Neural crest cell (in vitro differentiated cells): ENCODE data around the gene PRCP. TPM values are rescaled to one million over a fixed set of nuclear protein-coding genes. Genes with fewer than 3 reads are reported as not detected.
A peak's percentile ranks its signal among the peaks of the same experiment; 100 is the strongest.

Experiments used
- DNase-seq: peaks from one replicate; pipeline ENCODE4 v3.0.0; 2021; ENCODE audit warnings: low read depth, mixed read lengths, low spot score
- H3K27ac Mint-ChIP-seq: one replicate; pipeline ENCODE4 v1.8.0; 2021; ENCODE audit warnings: mild to moderate bottlenecking, mixed read lengths; ENCODE audit not compliant: unreplicated experiment
- H3K27me3 Mint-ChIP-seq: 2 replicates; pipeline ENCODE4 v1.8.0; 2021; ENCODE audit warnings: low read depth, mild to moderate bottlenecking, mixed read lengths
- H3K36me3 Mint-ChIP-seq: 2 replicates; pipeline ENCODE4 v1.8.0; 2021; ENCODE audit warnings: low read depth, mild to moderate bottlenecking, mixed read lengths
- H3K4me1 Mint-ChIP-seq: 2 replicates; pipeline ENCODE4 v1.8.0; 2021; ENCODE audit warnings: mixed read lengths
- H3K4me3 Mint-ChIP-seq: one replicate; pipeline ENCODE4 v1.8.0; 2021; ENCODE audit warnings: mild to moderate bottlenecking, mixed read lengths
- H3K9me3 Mint-ChIP-seq: 2 replicates; pipeline ENCODE4 v1.8.0; 2021; ENCODE audit warnings: mixed read lengths
- total RNA-seq: library from RNA; stranded (reverse); gene quantifications from 2 replicates; pipeline ENCODE4 v1.2.1, GENCODE V29; 2021
- TF ChIP-seq, protein P1 (sequence below): fragments of 200-600 bp; sonication (generic); conservative IDR thresholded peaks from 2 replicates; pipeline ENCODE4 v1.5.0; 2021; ENCODE audit warnings: antibody characterized with exemption, mild to moderate bottlenecking

PRCP gene
- total RNA-seq, 1 donor from 2014 or later = 59.8 TPM

DNA sequence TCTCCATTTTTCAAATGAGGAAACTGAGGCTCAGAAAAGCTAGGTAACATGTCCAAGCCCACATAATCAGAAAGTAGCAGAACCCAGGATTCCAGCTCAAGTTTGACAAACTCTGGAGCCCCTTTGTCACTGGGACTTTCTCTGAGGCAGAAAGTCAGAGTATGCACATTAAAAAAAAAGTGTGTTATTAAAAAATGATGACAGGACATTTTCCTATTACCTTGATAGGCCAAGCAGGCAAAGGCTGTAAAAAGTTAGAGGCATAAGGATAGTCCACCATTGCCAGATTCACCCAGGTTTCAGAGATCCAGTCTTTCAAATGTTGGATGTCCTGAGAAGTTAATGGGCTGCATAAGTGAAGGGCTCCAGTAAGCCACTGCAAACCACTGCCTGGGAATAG, 51.4 kb downstream of the PRCP start:
- Mint-ChIP-seq H3K4me3 (no peak overlapping the region), H3K9me3 (peaks cover under 1% of the 10 kb centered on the region), H3K36me3 (peaks cover 6% of the 10 kb centered on the region), H3K27me3 (no peaks in the 10 kb centered on the region), H3K4me1 (peaks cover 20% of the 10 kb centered on the region), H3K27ac (no peak overlapping the region)
- TF ChIP-seq, protein P1, sequence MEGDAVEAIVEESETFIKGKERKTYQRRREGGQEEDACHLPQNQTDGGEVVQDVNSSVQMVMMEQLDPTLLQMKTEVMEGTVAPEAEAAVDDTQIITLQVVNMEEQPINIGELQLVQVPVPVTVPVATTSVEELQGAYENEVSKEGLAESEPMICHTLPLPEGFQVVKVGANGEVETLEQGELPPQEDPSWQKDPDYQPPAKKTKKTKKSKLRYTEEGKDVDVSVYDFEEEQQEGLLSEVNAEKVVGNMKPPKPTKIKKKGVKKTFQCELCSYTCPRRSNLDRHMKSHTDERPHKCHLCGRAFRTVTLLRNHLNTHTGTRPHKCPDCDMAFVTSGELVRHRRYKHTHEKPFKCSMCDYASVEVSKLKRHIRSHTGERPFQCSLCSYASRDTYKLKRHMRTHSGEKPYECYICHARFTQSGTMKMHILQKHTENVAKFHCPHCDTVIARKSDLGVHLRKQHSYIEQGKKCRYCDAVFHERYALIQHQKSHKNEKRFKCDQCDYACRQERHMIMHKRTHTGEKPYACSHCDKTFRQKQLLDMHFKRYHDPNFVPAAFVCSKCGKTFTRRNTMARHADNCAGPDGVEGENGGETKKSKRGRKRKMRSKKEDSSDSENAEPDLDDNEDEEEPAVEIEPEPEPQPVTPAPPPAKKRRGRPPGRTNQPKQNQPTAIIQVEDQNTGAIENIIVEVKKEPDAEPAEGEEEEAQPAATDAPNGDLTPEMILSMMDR = no peak
- no peak for DNase-seq

DNA sequence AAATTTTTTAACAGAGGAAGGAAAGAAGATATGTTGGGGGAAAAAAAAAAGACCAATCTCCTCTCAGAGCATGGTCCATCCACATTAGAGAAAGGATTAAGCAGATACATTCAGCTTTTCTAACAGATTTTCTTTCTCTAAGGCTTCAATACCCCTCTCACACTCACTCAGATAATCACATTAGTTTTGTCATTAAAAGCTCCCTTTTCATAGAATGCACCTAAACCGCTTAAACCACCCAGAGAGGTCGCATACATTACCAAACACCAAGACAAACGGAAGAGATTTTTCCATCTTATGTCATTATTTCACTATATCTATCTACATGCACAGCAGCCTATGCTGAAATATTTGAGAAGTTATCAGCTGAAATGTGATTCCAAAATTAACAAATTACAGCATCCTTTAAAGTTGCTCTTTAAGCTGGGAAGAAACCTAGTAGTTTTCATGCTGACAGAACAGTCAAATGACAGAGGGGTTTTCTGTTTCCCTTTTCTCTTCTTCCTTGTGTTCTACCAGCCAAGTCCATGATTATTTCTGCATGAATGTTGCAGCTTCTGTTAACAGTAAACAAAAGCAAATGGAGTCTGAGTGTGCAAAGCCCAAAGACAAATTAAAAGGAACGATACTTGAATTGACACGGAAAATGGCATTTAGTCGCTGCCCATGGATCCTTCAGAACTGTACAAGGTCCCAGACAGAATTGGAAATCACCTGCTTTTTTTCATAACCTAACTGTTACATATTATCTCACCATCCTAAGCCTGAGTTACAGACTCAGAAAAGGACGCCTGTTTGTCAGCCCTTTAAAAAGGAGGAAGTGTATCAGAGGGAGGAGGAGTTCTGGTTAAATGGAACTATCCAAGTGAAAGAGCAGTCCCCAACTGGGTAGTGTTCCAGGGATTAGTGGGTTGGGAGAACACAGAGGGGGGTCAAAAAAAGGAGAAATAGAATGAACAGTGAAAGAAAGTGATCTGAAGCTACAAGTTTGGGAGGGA, 54.6 kb downstream of the PRCP start:
- no peaks in the 10 kb centered on the region for H3K9me3 Mint-ChIP-seq
- DNase-seq = no peak
- peaks cover 2% of the 10 kb centered on the region for H3K36me3 Mint-ChIP-seq
- no peaks in the 10 kb centered on the region for H3K27me3 Mint-ChIP-seq
- peaks cover 37% of the 10 kb centered on the region for H3K4me1 Mint-ChIP-seq
- peak overlapping the region; percentile 3 for H3K4me3 Mint-ChIP-seq
- peak overlapping the region; percentile 83 for H3K27ac Mint-ChIP-seq
- TF ChIP-seq, protein P1 = no peak

DNA sequence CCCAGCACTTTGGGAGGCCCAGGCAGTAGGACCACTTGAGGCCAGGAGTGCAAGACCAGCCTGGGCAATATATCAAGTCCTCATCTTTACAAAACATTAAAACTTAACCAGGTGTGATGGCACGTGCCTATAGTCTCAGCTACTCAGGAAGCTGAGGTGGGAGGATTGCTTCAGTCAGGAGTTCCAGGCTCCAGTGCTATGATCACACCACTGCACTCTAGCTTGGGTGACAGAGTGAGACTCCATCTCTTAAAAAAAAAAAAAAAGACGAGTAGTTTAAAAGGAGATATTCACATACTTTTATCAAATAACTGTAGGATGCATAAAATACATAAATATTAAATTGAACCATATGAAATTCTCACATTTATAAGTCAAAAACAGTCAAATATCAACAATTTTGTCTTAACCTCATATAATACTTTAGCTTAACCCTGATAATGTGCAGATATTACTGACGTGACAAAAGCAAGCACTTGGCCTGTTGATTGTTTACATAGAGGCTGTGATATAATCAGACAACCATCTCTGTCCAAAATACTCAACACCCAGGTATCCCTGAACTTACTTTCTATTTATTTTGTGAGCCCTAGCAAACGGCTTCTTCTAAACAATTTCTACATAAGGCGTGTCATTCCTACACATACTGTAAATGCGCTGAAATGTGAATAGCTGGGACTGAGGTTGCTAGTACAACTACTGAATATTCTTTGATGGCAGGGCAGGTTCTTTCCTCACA, 57.0 kb downstream of the PRCP start:
- no peaks in the 10 kb centered on the region for H3K27me3 Mint-ChIP-seq
- peaks cover 3% of the 10 kb centered on the region for H3K36me3 Mint-ChIP-seq
- no peak for DNase-seq
- no peaks in the 10 kb centered on the region for H3K9me3 Mint-ChIP-seq
- no peak overlapping the region for H3K4me3 Mint-ChIP-seq
- peaks cover 33% of the 10 kb centered on the region for H3K4me1 Mint-ChIP-seq
- H3K27ac Mint-ChIP-seq = no peak overlapping the region
- TF ChIP-seq, protein P1 = no peak

DNA sequence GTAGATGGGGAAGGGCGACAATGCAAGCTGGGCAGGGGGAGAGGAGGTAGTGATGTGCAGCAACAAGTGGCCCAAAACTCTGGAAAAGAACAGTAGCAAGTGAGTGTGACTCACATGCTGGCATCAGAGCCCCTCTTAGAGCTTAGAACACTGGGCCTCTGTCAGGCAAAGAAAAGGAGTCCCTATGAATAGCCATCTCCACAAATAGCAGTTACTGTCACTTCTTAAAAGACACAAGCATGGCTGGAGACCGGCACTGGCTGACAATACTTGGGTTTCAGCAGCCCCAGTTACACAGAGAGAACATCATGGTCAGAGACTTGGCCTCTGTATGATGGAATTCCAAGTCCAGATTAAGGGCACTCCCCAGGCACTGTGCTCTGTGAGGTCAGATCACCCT, 58.2 kb downstream of the PRCP start:
- Mint-ChIP-seq H3K9me3 (no peaks in the 10 kb centered on the region), H3K27ac (peak overlapping the region; percentile 87), H3K36me3 (peaks cover 5% of the 10 kb centered on the region), H3K27me3 (no peaks in the 10 kb centered on the region), H3K4me1 (peaks cover 33% of the 10 kb centered on the region), H3K4me3 (peak overlapping the region; percentile 31)
- TF ChIP-seq, protein P1 = no peak
- DNase-seq = peak; percentile 10

DNA sequence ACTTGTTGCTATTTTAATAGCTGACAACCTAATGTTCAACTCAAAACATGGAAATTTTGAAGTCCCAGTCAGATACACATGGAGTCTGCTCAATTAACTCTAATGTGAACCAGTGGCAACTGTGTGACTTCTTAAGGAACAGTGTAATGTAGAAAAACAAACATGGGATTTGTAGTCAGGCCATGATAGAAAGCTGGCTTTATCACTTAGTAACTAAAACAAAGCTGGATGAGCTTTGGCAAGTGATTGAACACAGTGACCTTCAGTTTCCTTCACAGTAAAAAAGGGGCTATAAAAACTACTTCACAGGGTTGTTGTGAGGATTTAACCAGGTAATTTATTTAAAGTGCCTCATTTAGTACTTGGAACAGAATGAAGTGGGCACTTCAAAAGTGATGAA, 62.6 kb downstream of the PRCP start:
- H3K9me3 Mint-ChIP-seq = no peaks in the 10 kb centered on the region
- TF ChIP-seq, protein P1 = no peak
- H3K4me1 Mint-ChIP-seq = peaks cover 14% of the 10 kb centered on the region
- no peak for DNase-seq
- H3K4me3 Mint-ChIP-seq = no peak overlapping the region
- H3K36me3 Mint-ChIP-seq = peaks cover 26% of the 10 kb centered on the region
- H3K27me3 Mint-ChIP-seq = no peaks in the 10 kb centered on the region
- no peak overlapping the region for H3K27ac Mint-ChIP-seq
